IMR-90 (cell line): ENCODE results near the gene SELENOO. TPM values are rescaled to one million over a fixed set of nuclear protein-coding genes. Genes with fewer than 3 reads are reported as not detected.

Experiments used
- BHLHE40 ChIP-seq: fragments of 150-350 bp; IDR thresholded peaks from 2 replicates; pipeline ENCODE4 v1.6.1; 2016; ENCODE audit warnings: mild to moderate bottlenecking, low read depth, low read length
- MAZ ChIP-seq: IDR thresholded peaks from 2 replicates; pipeline ENCODE4 v1.6.1; 2012; ENCODE audit warnings: low read depth, mild to moderate bottlenecking, low read length, improper control_type of control experiment, moderate library complexity, borderline replicate concordance
- RFX5 ChIP-seq: IDR thresholded peaks from 2 replicates; pipeline ENCODE4 v1.8.0; 2012; ENCODE audit warnings: low read depth, mild to moderate bottlenecking, low read length, moderate library complexity
- polyA plus RNA-seq, 3 experiments: library from polyadenylated mRNA; depleted of rRNA; stranded (reverse); fragments of >200 nt; gene quantifications; 2 replicates each; pipeline ENCODE4 v1.2.3, GENCODE V29; 2012; ENCODE audit warnings: low replicate concordance in 1 of 3
- total RNA-seq: library from RNA; depleted of rRNA; stranded (reverse); fragments of >200 nt; gene quantifications from 2 replicates; pipeline ENCODE4 v1.2.3, GENCODE V29; 2012

SELENOO gene
- total and polyA plus RNA-seq, 2 of the 4 experiments (the other 2 are of a cell fraction) = 10.4 to 21.4 TPM

DNA sequence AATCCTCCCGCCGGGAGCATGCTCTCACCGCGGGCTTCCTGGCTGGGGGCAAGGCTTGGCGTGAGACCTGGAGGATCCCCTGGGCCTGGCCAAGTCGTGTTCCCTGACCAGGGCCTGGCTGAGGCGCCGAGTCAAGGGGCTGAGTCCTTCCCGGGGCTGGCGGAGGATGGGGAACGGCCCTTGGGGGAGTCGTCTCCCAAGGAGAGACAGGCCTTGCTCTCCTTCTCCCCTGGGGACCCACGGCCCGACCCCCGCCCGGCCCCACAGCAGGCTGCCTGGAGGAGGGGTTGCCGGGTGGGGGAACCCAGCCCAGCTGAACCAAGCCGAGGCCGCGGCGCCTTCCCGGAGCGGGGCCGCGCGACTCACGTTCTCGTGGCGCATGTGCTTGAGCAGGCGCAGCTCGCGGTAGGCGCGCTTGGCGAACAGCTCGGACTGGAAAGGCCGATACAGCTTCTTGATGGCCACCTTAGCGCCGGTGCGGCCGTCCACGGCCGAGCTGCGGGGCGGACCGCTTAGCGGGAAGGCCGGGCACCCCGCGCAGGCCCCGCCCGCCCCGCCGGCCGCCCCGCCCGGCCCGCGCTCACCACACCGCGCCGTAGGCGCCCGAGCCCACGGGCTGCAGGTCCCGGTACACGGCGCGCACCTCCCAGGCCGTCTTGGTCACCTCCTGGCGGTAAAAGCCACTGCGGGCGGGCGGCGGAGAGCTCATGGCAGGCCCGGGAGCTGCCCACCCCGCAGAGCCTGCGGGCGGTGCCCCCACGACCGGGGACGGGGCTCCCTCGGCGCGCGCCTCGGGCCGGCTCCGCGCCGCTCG, 60.2 kb downstream of the SELENOO start (continued):
- TF ChIP-seq MAZ = no peak; the same call in 1 of the 2 replicates
- TF ChIP-seq RFX5 = no peak
- TF ChIP-seq BHLHE40 = peak; percentile 33; the same call in 1 of the 2 replicates
